Activated CD4-positive, CD25-positive, alpha-beta regulatory T cell treated with anti-CD3 and anti-CD28 coated beads, Interleukin-2, amount 50 U/mL, for 72 hours (primary cell): ENCODE measurements around the gene SANBR.

Source experiments
- DNase-seq: peaks from one replicate; pipeline ENCODE4 v3.0.0; 2021

The SANBR gene

GRCh38 chr2:61090386-61090921, 24.8 kb downstream of the SANBR start:
- DNase-seq, result no peak

GRCh38 chr2:61091485-61091884, 25.8 kb downstream of the SANBR start:
- no peak for DNase-seq

- DNase-seq, result no peak
Measured at GRCh38 chr2:61096438-61096837, 30.8 kb downstream of the SANBR start.

- no peak for DNase-seq
Measured at GRCh38 chr2:61100801-61101200, 35.1 kb downstream of the SANBR start.

GRCh38 chr2:61109291-61109690, 43.6 kb downstream of the SANBR start:
- no peak for DNase-seq

- no peak for DNase-seq
Measured at GRCh38 chr2:61111708-61112107, 46.0 kb downstream of the SANBR start.

- DNase-seq, result no peak
Measured at GRCh38 chr2:61114147-61114546, 48.5 kb downstream of the SANBR start.
